NCI-H146 treated with DMSO at 0.1 percent for 48 hours (cell line): Measurements from ENCODE around the gene RMRP.

Source experiments
- DNase-seq: peaks from one replicate; lab custom pipeline; 2025; ENCODE audit not compliant: unreplicated experiment; lab: John Stamatoyannopoulos, UW

Gene RMRP

DNA sequence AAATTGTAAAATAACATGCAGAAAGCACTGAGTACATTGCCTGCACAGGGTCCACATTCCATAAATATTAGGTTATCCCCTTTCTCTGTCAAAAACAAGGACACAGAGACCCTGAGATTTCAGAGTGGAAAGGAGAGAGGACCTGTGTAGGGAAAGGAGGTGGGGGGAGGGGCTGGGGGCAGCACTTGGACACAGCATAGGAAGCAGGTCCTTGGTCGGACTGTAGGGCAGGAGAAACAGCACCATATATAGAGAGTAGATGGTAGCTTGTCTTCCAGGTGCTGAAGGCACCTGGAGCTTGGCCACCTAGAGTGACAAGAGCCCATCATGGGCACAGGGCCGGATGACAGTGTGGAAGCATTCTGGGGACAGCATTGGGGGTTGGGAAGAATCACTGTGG is 29.5 kb upstream of the RMRP start:
- DNase-seq = no peak

GRCh38 chr9:35686222-35687203 is 28.7 kb upstream of the RMRP start:
- no peak for DNase-seq

- DNase-seq = no peak
Observed at GRCh38 chr9:35685506-35685905, 27.7 kb upstream of the RMRP start.

DNA sequence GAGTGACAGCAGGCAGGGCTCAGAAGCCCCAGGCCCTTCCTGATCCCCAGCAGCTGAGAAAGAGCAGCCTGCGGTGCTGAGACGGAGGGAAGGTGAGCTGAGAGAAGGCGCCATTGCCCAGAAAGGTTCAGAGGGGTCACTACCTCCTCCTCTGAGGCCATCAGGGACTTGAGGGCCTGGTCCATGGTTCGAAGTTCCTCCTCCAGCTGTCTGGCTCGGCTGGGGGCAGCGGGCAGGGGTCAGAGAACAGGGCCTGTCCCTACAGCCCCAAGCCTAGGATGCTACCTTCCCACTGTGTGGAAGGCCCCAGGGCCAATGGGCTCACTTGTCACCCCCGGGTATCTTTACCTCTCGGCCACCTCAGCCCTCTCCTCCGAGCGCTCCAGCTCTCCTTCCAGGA is 27.1 kb upstream of the RMRP start:
- DNase-seq = no peak

- DNase-seq = no peak
Observed at GRCh38 chr9:35683323-35683722, 25.5 kb upstream of the RMRP start.

DNA sequence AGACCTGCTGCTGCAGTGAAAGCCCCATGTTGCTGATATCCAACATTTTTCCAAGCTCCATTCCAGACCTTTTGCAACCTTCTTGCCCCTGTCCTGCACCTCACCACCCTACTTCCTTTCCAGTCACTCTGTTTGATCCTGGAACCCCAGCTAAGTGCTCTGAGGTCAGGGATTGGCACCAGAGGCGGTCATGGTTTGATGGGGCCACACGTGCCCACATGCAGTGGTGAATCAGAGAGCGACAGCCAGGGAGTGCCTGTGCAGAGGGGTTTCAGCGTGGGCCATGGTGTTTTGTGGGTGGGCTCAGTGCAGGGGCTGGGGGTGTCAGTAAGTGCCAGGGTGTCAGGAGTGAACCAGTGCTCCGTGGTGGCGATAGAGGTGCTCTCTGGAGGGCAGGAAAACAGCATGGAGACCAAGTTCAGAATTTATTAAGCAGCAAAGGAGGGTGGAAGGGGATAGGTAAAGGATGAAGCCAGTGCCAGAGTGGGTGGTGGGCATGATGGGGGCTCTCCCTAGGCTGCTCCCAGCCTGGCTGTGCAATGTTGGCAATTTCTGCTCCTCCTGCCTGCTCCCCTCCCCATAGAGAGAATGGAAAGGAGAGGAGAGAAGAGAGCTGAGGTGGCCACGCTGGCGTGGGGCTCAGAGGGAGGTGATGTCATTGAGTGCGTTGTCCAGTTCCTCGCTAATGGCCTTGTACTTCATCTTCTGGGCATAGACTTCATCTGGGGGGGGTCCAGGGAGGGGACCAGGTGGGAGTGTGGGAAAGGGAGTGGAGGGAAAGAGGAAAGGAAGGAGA is 24.9 kb upstream of the RMRP start:
- DNase-seq = no peak

GRCh38 chr9:35682051-35682450 is 24.2 kb upstream of the RMRP start:
- no peak for DNase-seq

- DNase-seq = no peak
Observed at GRCh38 chr9:35681341-35682002, 23.7 kb upstream of the RMRP start.

- DNase-seq = no peak
Observed at GRCh38 chr9:35680331-35681105, 22.7 kb upstream of the RMRP start.

GRCh38 chr9:35679766-35680330 is 22.0 kb upstream of the RMRP start:
- DNase-seq = no peak

GRCh38 chr9:35679091-35679490 is 21.3 kb upstream of the RMRP start:
- no peak for DNase-seq

DNA sequence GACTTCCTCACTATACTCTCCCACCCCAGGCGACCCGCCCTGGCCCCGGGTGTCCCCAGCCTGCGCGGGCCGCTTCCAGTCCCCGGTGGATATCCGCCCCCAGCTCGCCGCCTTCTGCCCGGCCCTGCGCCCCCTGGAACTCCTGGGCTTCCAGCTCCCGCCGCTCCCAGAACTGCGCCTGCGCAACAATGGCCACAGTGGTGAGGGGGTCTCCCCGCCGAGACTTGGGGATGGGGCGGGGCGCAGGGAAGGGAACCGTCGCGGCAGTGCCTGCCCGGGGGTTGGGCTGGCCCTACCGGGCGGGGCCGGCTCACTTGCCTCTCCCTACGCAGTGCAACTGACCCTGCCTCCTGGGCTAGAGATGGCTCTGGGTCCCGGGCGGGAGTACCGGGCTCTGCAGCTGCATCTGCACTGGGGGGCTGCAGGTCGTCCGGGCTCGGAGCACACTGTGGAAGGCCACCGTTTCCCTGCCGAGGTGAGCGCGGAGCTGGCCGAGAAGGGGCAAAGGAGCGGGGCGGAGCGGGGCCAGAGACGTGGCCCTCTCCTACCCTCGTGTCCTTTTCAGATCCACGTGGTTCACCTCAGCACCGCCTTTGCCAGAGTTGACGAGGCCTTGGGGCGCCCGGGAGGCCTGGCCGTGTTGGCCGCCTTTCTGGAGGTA is 18.0 kb upstream of the RMRP start:
- DNase-seq = no peak

GRCh38 chr9:35675204-35675603 is 17.4 kb upstream of the RMRP start:
- DNase-seq = no peak

DNA sequence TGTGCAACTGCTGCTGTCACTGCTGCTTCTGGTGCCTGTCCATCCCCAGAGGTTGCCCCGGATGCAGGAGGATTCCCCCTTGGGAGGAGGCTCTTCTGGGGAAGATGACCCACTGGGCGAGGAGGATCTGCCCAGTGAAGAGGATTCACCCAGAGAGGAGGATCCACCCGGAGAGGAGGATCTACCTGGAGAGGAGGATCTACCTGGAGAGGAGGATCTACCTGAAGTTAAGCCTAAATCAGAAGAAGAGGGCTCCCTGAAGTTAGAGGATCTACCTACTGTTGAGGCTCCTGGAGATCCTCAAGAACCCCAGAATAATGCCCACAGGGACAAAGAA is 16.2 kb upstream of the RMRP start:
- no peak for DNase-seq

- no peak for DNase-seq
Observed at GRCh38 chr9:35673132-35674024, 15.6 kb upstream of the RMRP start, which contains the start of gene CA9. Gene CA9 (plus strand): TSS chr9:35673928. CDS start chr9:35673960, 32 bp downstream.

DNA sequence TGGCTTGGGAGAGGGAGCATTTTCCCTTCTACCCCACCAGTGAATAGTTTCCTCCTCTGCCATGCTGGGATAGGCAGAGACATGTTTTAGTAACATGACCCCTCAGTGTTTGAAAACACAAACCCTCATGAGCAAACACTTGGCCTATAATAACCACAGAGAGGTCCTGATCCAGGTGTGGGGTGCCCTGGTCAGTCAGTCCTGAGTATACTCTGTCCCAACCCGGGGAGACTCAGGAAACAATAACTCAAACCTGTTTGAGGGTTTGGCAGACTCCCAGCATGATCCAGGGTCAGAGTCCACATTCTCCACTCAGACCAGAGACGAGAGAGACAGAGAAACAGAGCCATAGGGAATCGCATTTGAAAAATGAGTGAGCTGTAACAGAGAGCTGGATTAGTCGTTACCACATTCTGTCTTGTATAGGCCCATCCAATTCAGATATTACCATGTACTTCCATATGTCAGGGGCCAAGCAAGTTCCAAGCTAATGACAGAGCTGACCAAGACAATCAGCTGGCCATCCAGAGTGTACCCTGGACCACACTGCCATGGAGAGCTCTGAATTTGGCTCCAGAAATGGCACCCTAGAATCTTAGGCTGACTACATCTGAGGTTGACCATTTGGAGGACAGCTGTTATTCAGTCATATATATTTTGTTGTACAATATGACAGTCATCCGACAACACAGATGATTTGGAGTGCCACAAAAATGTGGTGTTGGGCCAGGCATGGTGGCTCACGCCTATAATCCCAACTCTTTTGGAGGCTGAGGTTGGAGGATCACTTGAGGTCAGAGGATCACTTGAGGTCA is 11.7 kb upstream of the RMRP start:
- DNase-seq = no peak

GRCh38 chr9:35667939-35668338 is 10.1 kb upstream of the RMRP start:
- DNase-seq = no peak

DNA sequence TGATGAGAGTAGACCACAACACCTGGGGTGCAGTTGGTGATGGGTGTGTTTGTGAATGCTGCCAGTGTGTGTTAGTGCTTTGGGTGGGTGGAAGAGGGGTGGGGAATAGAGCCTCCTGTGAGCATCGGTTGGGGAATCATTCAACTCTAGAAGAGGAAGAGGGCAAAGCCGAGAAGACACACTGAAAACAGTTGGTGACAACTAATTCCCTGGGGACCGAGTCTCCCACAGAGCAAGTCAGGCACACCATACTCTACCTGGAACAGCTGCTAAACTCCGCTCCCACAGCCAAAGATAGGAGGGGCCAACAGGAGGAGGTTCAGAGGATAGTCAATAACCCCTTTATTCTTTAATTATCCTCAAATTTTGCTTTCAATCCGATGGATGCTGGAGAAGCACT is 8.7 kb upstream of the RMRP start:
- DNase-seq = no peak
